K562 (cell line): ENCODE results near the gene ZNF672. TPM values are rescaled to one million over a fixed set of nuclear protein-coding genes. Genes with fewer than 3 reads are reported as not detected.

Source experiments
- BRD4 ChIP-seq: fragments of 200-600 bp; sonication (generic); IDR thresholded peaks from 2 replicates; pipeline ENCODE4 v1.6.1; 2017; ENCODE audit warnings: inconsistent platforms
- CBFA2T2 ChIP-seq: fragments of 450-650 bp; conservative IDR thresholded peaks from 2 replicates; pipeline ENCODE4 v1.6.1; 2017; ENCODE audit warnings: mild to moderate bottlenecking
- MAFG ChIP-seq: fragments of 450-650 bp; conservative IDR thresholded peaks from 2 replicates; pipeline ENCODE4 v1.6.1; 2016; ENCODE audit warnings: missing genetic modification characterization, missing compliant biosample characterization
- NCOA4 ChIP-seq: fragments of 450-650 bp; IDR thresholded peaks from 2 replicates; pipeline ENCODE4 v1.6.1; 2018; ENCODE audit warnings: mild to moderate bottlenecking; ENCODE audit not compliant: partially characterized antibody
- NRF1 ChIP-seq, 2 experiments: fragments of 450-650 bp; IDR thresholded peaks in 1 of 2; conservative IDR thresholded peaks in 1 of 2; 2 replicates each; pipeline ENCODE4 v1.6.1; 2014; ENCODE audit warnings: mild to moderate bottlenecking in 2 of 2
- PCBP1 ChIP-seq: fragments of 200-400 bp; formaldehyde crosslinking; IDR thresholded peaks from 2 replicates; pipeline ENCODE4 v1.6.1; 2018; ENCODE audit warnings: mild to moderate bottlenecking, low read depth, low read length; ENCODE audit not compliant: poor library complexity, severe bottlenecking
- RBM17 ChIP-seq: fragments of 200-400 bp; formaldehyde crosslinking; IDR thresholded peaks from 2 replicates; pipeline ENCODE4 v1.6.1; 2017; ENCODE audit warnings: low read depth, mild to moderate bottlenecking, low read length, borderline replicate concordance
- RHOXF2B ChIP-seq: fragments of 250-450 bp; sonication (Bioruptor Pico); conservative IDR thresholded peaks from 2 replicates; pipeline ENCODE4 v1.5.1; 2021
- SMC3 ChIP-seq: conservative IDR thresholded peaks from 2 replicates; pipeline ENCODE4 v1.6.1; 2011; ENCODE audit warnings: low read depth, low read length, improper control_type of control experiment; ENCODE audit not compliant: insufficient read depth
- YY1 ChIP-seq, 3 experiments: IDR thresholded peaks; 2 replicates each; pipeline ENCODE4 v1.6.1; 2011; ENCODE audit warnings: low read length in 2 of 3, mild to moderate bottlenecking in 2 of 3, moderate library complexity in 2 of 3, borderline replicate concordance in 1 of 3, control low read depth in 1 of 3, low read depth in 1 of 3; ENCODE audit not compliant: insufficient read depth in 3 of 3, insufficient replicate concordance in 2 of 3, control insufficient read depth in 1 of 3, insufficient read length in 1 of 3; ENCODE audit errors: extremely low read depth in 1 of 3
- ZBTB12 ChIP-seq: fragments of 250-450 bp; sonication (Bioruptor Pico); IDR thresholded peaks from 2 replicates; pipeline ENCODE4 v1.4.0; 2020
- ZFP30 ChIP-seq: fragments of 250-450 bp; sonication (Bioruptor Pico); IDR thresholded peaks from 2 replicates; pipeline ENCODE4 v1.8.0; 2022; ENCODE audit warnings: moderate library complexity, mild to moderate bottlenecking, inconsistent platforms, borderline replicate concordance
- ZFP36 ChIP-seq: fragments of 150-350 bp; IDR thresholded peaks from 2 replicates; pipeline ENCODE4 v1.6.1; 2018; ENCODE audit warnings: low read length, low read depth; ENCODE audit not compliant: partially characterized antibody
- ZNF12 ChIP-seq: sonication (generic); formaldehyde crosslinking; IDR thresholded peaks from 2 replicates; pipeline ENCODE4 v1.4.0; 2020; ENCODE audit warnings: mild to moderate bottlenecking, missing genetic modification reagents
- ZNF217 ChIP-seq: sonication (generic); formaldehyde crosslinking; IDR thresholded peaks from 2 replicates; pipeline ENCODE4 v1.8.0; 2022; ENCODE audit warnings: mild to moderate bottlenecking, missing genetic modification reagents
- ZNF282 ChIP-seq: sonication (generic); formaldehyde crosslinking; IDR thresholded peaks from 2 replicates; pipeline ENCODE4 v1.8.1; 2023; ENCODE audit warnings: missing genetic modification reagents
- ZNF764 ChIP-seq: fragments of 250-450 bp; sonication (Bioruptor Pico); IDR thresholded peaks from 2 replicates; pipeline ENCODE4 v1.4.0; 2020; ENCODE audit warnings: low read depth, mild to moderate bottlenecking, moderate library complexity
- polyA plus RNA-seq, 8 experiments: library from polyadenylated mRNA; depleted of rRNA in 4 of 8; stranded (reverse) in 5 of 8; unstranded in 3 of 8; fragments of >200 nt; fragmentation: Nextera tagmentation in 2 of 8; fragmentation: Illumina TruSeq in 1 of 8; extraction: Ambion mirVana in 2 of 8; extraction: Trizol in 1 of 8; gene quantifications; 2 replicates each; pipeline versions ENCODE4 v1.2.1 to v1.2.3, GENCODE V29; 2011 to 2014; ENCODE audit warnings: inconsistent platforms in 1 of 8, missing spikeins in 1 of 8
- total RNA-seq, 7 experiments: library from RNA; depleted of rRNA in 6 of 7; stranded (reverse); fragments of >200 nt in 6 of 7; fragmentation: Illumina TruSeq in 2 of 7; extraction: Trizol in 2 of 7; gene quantifications; 2 replicates each; pipeline versions ENCODE4 v1.2.1 to v1.2.3, GENCODE V29; 2011 to 2021; ENCODE audit warnings: low replicate concordance in 1 of 7
- TF ChIP-seq, protein P1 (sequence below): fragments of 450-650 bp; IDR thresholded peaks from 2 replicates; pipeline ENCODE4 v1.6.1; 2018; ENCODE audit warnings: mild to moderate bottlenecking, low read depth; ENCODE audit not compliant: partially characterized antibody
- TF ChIP-seq, protein P2 (sequence below): sonication (generic); formaldehyde crosslinking; IDR thresholded peaks from 2 replicates; pipeline ENCODE4 v1.8.0; 2022; ENCODE audit warnings: missing genetic modification reagents, mild to moderate bottlenecking, borderline replicate concordance
- TF ChIP-seq, protein P3 (sequence below): fragments of 450-650 bp; formaldehyde crosslinking; IDR thresholded peaks from 2 replicates; pipeline ENCODE4 v1.4.0; 2022; ENCODE audit warnings: missing genetic modification characterization

Gene ZNF672
- total and polyA plus RNA-seq, 9 of the 15 experiments (the other 6 are each of a cell fraction or from before 2014, with no cell fraction given), result 1.9 to 57.9 (median 24.1) TPM

DNA sequence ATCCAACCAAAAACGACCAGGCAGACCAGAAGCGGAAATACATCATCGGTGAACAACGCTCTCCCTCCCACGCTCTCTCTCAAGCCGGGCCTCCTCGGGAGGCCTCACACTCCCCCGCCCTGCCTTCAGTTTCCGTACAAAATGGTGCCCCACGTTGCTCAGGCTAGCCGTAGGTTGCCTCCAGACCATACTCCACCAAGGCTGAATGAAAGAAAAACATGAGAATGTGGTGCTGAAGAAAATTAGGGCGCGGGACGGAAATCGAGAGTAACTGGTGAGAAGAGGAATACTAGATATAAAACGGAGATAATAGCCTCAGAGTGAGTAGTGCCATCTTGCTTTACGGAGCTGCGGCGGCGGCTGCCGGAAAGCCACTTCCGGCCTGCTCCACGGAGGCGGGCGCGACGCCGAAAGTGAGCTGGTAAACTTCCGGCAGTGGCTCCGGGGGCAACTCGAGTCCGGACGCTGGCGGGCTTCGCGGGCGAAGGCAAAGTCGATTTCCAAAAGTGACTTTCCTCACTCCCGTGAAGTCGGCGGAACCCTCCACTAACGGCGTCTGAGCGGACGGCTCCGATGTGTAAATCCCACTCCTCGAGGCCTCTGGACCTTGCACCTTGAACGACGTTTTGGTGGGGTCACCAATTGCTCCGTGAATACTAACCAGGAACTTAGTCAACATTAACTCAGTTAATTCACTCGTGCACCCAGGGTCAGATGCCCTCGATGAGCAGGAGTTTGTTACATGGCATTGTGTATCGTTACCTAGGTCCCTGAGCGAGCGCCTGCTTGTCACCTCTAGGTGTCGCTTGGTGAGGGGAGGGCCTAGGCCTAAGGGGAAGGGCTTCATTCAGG, 11.9 kb upstream of the ZNF672 start, which contains the start of gene SH3BP5L (continued):
- TF ChIP-seq, protein P1, sequence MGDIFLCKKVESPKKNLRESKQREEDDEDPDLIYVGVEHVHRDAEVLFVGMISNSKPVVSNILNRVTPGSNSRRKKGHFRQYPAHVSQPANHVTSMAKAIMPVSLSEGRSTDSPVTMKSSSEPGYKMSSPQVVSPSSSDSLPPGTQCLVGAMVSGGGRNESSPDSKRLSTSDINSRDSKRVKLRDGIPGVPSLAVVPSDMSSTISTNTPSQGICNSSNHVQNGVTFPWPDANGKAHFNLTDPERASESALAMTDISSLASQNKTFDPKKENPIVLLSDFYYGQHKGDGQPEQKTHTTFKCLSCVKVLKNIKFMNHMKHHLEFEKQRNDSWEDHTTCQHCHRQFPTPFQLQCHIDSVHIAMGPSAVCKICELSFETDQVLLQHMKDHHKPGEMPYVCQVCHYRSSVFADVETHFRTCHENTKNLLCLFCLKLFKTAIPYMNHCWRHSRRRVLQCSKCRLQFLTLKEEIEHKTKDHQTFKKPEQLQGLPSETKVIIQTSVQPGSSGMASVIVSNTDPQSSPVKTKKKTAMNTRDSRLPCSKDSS, result no peak
- TF ChIP-seq MAFG (tag), result no peak
- TF ChIP-seq ZNF282 (CRISPR knock-in tag), result no peak
- TF ChIP-seq ZNF217 (CRISPR knock-in tag), result no peak
- TF ChIP-seq, protein P2, sequence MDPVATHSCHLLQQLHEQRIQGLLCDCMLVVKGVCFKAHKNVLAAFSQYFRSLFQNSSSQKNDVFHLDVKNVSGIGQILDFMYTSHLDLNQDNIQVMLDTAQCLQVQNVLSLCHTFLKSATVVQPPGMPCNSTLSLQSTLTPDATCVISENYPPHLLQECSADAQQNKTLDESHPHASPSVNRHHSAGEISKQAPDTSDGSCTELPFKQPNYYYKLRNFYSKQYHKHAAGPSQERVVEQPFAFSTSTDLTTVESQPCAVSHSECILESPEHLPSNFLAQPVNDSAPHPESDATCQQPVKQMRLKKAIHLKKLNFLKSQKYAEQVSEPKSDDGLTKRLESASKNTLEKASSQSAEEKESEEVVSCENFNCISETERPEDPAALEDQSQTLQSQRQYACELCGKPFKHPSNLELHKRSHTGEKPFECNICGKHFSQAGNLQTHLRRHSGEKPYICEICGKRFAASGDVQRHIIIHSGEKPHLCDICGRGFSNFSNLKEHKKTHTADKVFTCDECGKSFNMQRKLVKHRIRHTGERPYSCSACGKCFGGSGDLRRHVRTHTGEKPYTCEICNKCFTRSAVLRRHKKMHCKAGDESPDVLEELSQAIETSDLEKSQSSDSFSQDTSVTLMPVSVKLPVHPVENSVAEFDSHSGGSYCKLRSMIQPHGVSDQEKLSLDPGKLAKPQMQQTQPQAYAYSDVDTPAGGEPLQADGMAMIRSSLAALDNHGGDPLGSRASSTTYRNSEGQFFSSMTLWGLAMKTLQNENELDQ (CRISPR knock-in tag), result no peak
- TF ChIP-seq RHOXF2B (CRISPR knock-in tag), result 0 out of 2 replicates have a peak, but pooled peaks have one; percentile 25
- no peak for TF ChIP-seq RBM17
- TF ChIP-seq CBFA2T2, result no peak
- no peak for TF ChIP-seq ZNF12 (CRISPR knock-in tag)
- TF ChIP-seq ZBTB12 (CRISPR knock-in tag), result 0 out of 2 replicates have a peak, but pooled peaks have one; percentile 47
- TF ChIP-seq, protein P3, sequence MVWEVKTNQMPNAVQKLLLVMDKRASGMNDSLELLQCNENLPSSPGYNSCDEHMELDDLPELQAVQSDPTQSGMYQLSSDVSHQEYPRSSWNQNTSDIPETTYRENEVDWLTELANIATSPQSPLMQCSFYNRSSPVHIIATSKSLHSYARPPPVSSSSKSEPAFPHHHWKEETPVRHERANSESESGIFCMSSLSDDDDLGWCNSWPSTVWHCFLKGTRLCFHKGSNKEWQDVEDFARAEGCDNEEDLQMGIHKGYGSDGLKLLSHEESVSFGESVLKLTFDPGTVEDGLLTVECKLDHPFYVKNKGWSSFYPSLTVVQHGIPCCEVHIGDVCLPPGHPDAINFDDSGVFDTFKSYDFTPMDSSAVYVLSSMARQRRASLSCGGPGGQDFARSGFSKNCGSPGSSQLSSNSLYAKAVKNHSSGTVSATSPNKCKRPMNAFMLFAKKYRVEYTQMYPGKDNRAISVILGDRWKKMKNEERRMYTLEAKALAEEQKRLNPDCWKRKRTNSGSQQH, result no peak
- TF ChIP-seq NRF1 (conservative IDR thresholded peaks at IDR 0.05 in 1 of 2, IDR thresholded peaks at IDR 0.05 in 1 of 2), result peak; percentile 27 to 48; a peak in 3 of 4 replicates
- no peak for TF ChIP-seq PCBP1
- TF ChIP-seq NCOA4, result no peak
- no peak for TF ChIP-seq ZNF764 (CRISPR knock-in tag)
- TF ChIP-seq ZFP30 (CRISPR knock-in tag), result no peak
- TF ChIP-seq SMC3, result no peak; the same call in none of the 2 replicates
- no peak for TF ChIP-seq ZFP36
- TF ChIP-seq BRD4, result peak; percentile 91; the same call in 1 of the 2 replicates
- peak; percentile 96 to 100 (median 99) for TF ChIP-seq YY1 (IDR thresholded peaks at IDR 0.05; ENCODE audit: borderline replicate concordance in 1 of 3, control insufficient read depth in 1 of 3, extremely low read depth in 1 of 3, insufficient read depth in 3 of 3, insufficient read length in 1 of 3, insufficient replicate concordance in 2 of 3, low read depth in 1 of 3, low read length in 2 of 3)
